ENCODE results near the gene ITIH4.

DNA sequence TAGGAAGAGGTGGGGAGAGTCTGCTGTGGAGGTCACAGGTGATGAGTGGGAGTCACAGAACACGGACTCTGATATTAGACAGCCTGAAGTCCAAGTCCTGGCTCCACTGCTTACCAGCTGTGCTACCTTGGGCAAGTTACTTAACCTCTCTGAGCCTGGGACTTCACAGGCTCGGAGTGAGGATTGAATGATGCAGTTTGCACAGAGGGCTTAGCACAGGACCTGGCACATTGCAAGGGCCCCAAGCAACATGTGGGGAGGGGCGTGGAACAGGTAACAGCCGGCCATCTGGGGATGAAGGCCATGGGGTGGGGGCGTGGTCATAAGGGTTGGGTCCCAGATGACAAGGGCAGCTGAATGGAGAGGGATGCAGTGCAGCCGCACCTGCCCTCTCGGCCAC is 40.1 kb downstream of the ITIH4 start:
- TF ChIP-seq, protein P1, sequence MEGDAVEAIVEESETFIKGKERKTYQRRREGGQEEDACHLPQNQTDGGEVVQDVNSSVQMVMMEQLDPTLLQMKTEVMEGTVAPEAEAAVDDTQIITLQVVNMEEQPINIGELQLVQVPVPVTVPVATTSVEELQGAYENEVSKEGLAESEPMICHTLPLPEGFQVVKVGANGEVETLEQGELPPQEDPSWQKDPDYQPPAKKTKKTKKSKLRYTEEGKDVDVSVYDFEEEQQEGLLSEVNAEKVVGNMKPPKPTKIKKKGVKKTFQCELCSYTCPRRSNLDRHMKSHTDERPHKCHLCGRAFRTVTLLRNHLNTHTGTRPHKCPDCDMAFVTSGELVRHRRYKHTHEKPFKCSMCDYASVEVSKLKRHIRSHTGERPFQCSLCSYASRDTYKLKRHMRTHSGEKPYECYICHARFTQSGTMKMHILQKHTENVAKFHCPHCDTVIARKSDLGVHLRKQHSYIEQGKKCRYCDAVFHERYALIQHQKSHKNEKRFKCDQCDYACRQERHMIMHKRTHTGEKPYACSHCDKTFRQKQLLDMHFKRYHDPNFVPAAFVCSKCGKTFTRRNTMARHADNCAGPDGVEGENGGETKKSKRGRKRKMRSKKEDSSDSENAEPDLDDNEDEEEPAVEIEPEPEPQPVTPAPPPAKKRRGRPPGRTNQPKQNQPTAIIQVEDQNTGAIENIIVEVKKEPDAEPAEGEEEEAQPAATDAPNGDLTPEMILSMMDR (IDR thresholded peaks at IDR 0.05): no peak
- no peak for TF ChIP-seq EP300 (IDR thresholded peaks at IDR 0.05)
- no peak for TF ChIP-seq POLR2A (IDR thresholded peaks at IDR 0.05)
